ENCODE data around the gene SLC25A29.
"Not testable (repeated sequence)": the region's sequence is repeated elsewhere in the genome, so short reads cannot be mapped to it uniquely, and the experiment has no call there.

Gene SLC25A29

GRCh38 chr14:100306101-100306997, at the start of gene SLC25A29:
Gene SLC25A29, minus strand, starts transcription at chr14:100306444. Its CDS starts 212 bp downstream, at chr14:100306232.
- peak within 1 kb of the TSS; percentile 73 to 79 for H3K4me3 ChIP-seq (ENCODE audit: low read depth in 1 of 2, low read length in 2 of 2)
- H3K36me3 ChIP-seq (ENCODE audit: control insufficient read depth in 1 of 2, insufficient read depth in 2 of 2, low read length in 2 of 2): no peaks in the 10 kb centered on the region
- peak within 1 kb of the TSS; percentile 73 to 79 for H3K9ac ChIP-seq (ENCODE audit: low read depth in 1 of 2, low read length in 2 of 2)
- peaks cover 11 to 22% of the 10 kb centered on the region in 2 donors for H3K4me1 ChIP-seq (ENCODE audit: control insufficient read depth in 1 of 2, insufficient read depth in 2 of 2, low read length in 2 of 2)
- no peaks in the 10 kb centered on the region for H3K27me3 ChIP-seq (ENCODE audit: control insufficient read depth in 1 of 2, insufficient read depth in 2 of 2, low read length in 2 of 2)
- H3K9me3 ChIP-seq (ENCODE audit: control insufficient read depth in 1 of 2, low read length in 2 of 2): no peaks in the 10 kb centered on the region
- H3K27ac ChIP-seq (ENCODE audit: low read depth, low read length): peak within 1 kb of the TSS; percentile 73

GRCh38 chr14:100350986-100351385, 44.7 kb upstream of the SLC25A29 start:
- Histone ChIP-seq H3K27ac (ENCODE audit: low read depth, low read length) (no peak overlapping the region), H3K4me3 (ENCODE audit: low read depth in 1 of 2, low read length in 2 of 2) (no peak overlapping the region), H3K36me3 (ENCODE audit: control insufficient read depth in 1 of 2, insufficient read depth in 2 of 2, low read length in 2 of 2) (peaks cover 42 to 77% of the 10 kb centered on the region in 2 donors), H3K9me3 (ENCODE audit: control insufficient read depth in 1 of 2, low read length in 2 of 2) (no peaks in the 10 kb centered on the region), H3K27me3 (ENCODE audit: control insufficient read depth in 1 of 2, insufficient read depth in 2 of 2, low read length in 2 of 2) (no peaks in the 10 kb centered on the region), H3K4me1 (ENCODE audit: control insufficient read depth in 1 of 2, insufficient read depth in 2 of 2, low read length in 2 of 2) (peaks cover 20 to 21% of the 10 kb centered on the region in 2 donors), H3K9ac (ENCODE audit: low read depth in 1 of 2, low read length in 2 of 2) (no peak overlapping the region)

GRCh38 chr14:100350276-100350926, 44.2 kb upstream of the SLC25A29 start:
- Histone ChIP-seq H3K36me3 (ENCODE audit: control insufficient read depth in 1 of 2, insufficient read depth in 2 of 2, low read length in 2 of 2) (peaks cover 37 to 76% of the 10 kb centered on the region in 2 donors), H3K27me3 (ENCODE audit: control insufficient read depth in 1 of 2, insufficient read depth in 2 of 2, low read length in 2 of 2) (no peaks in the 10 kb centered on the region), H3K4me1 (ENCODE audit: control insufficient read depth in 1 of 2, insufficient read depth in 2 of 2, low read length in 2 of 2) (peaks cover 20 to 21% of the 10 kb centered on the region in 2 donors), H3K4me3 (ENCODE audit: low read depth in 1 of 2, low read length in 2 of 2) (no peak overlapping the region), H3K9ac (ENCODE audit: low read depth in 1 of 2, low read length in 2 of 2) (no peak overlapping the region), H3K9me3 (ENCODE audit: control insufficient read depth in 1 of 2, low read length in 2 of 2) (no peaks in the 10 kb centered on the region), H3K27ac (ENCODE audit: low read depth, low read length) (no peak overlapping the region)

GRCh38 chr14:100348784-100349685, 42.8 kb upstream of the SLC25A29 start:
- Histone ChIP-seq H3K27me3 (ENCODE audit: control insufficient read depth in 1 of 2, insufficient read depth in 2 of 2, low read length in 2 of 2) (no peaks in the 10 kb centered on the region), H3K27ac (ENCODE audit: low read depth, low read length) (no peak overlapping the region), H3K36me3 (ENCODE audit: control insufficient read depth in 1 of 2, insufficient read depth in 2 of 2, low read length in 2 of 2) (peaks cover 37 to 66% of the 10 kb centered on the region in 2 donors), H3K9ac (ENCODE audit: low read depth in 1 of 2, low read length in 2 of 2) (peak overlapping the region; percentile 5 to 51), H3K4me1 (ENCODE audit: control insufficient read depth in 1 of 2, insufficient read depth in 2 of 2, low read length in 2 of 2) (peaks cover 20 to 21% of the 10 kb centered on the region in 2 donors), H3K4me3 (ENCODE audit: low read depth in 1 of 2, low read length in 2 of 2) (peak overlapping the region; percentile 19 to 23), H3K9me3 (ENCODE audit: control insufficient read depth in 1 of 2, low read length in 2 of 2) (no peaks in the 10 kb centered on the region)

GRCh38 chr14:100348253-100348729, 42.0 kb upstream of the SLC25A29 start:
- Histone ChIP-seq H3K4me1 (ENCODE audit: control insufficient read depth in 1 of 2, insufficient read depth in 2 of 2, low read length in 2 of 2) (peaks cover 20 to 21% of the 10 kb centered on the region in 2 donors), H3K9ac (ENCODE audit: low read depth in 1 of 2, low read length in 2 of 2) (peak overlapping the region in 1 of 2 donors; percentile 51), H3K4me3 (ENCODE audit: low read depth in 1 of 2, low read length in 2 of 2) (peak overlapping the region; percentile 19 to 23), H3K27ac (ENCODE audit: low read depth, low read length) (no peak overlapping the region), H3K27me3 (ENCODE audit: control insufficient read depth in 1 of 2, insufficient read depth in 2 of 2, low read length in 2 of 2) (no peaks in the 10 kb centered on the region), H3K36me3 (ENCODE audit: control insufficient read depth in 1 of 2, insufficient read depth in 2 of 2, low read length in 2 of 2) (peaks cover 30 to 58% of the 10 kb centered on the region in 2 donors), H3K9me3 (ENCODE audit: control insufficient read depth in 1 of 2, low read length in 2 of 2) (no peaks in the 10 kb centered on the region)

GRCh38 chr14:100346306-100347091, 40.3 kb upstream of the SLC25A29 start:
- Histone ChIP-seq H3K27me3 (ENCODE audit: control insufficient read depth in 1 of 2, insufficient read depth in 2 of 2, low read length in 2 of 2) (no peaks in the 10 kb centered on the region), H3K27ac (ENCODE audit: low read depth, low read length) (no peak overlapping the region), H3K9ac (ENCODE audit: low read depth in 1 of 2, low read length in 2 of 2) (no peak overlapping the region), H3K4me1 (ENCODE audit: control insufficient read depth in 1 of 2, insufficient read depth in 2 of 2, low read length in 2 of 2) (peaks cover 30 to 32% of the 10 kb centered on the region in 2 donors), H3K9me3 (ENCODE audit: control insufficient read depth in 1 of 2, low read length in 2 of 2) (no peaks in the 10 kb centered on the region), H3K36me3 (ENCODE audit: control insufficient read depth in 1 of 2, insufficient read depth in 2 of 2, low read length in 2 of 2) (peaks cover 21 to 52% of the 10 kb centered on the region in 2 donors), H3K4me3 (ENCODE audit: low read depth in 1 of 2, low read length in 2 of 2) (no peak overlapping the region)

- Histone ChIP-seq H3K9me3 (ENCODE audit: control insufficient read depth in 1 of 2, low read length in 2 of 2) (no peaks in the 10 kb centered on the region), H3K4me3 (ENCODE audit: low read depth in 1 of 2, low read length in 2 of 2) (no peak overlapping the region), H3K9ac (ENCODE audit: low read depth in 1 of 2, low read length in 2 of 2) (no peak overlapping the region), H3K4me1 (ENCODE audit: control insufficient read depth in 1 of 2, insufficient read depth in 2 of 2, low read length in 2 of 2) (peaks cover 33 to 38% of the 10 kb centered on the region in 2 donors), H3K27me3 (ENCODE audit: control insufficient read depth in 1 of 2, insufficient read depth in 2 of 2, low read length in 2 of 2) (no peaks in the 10 kb centered on the region), H3K36me3 (ENCODE audit: control insufficient read depth in 1 of 2, insufficient read depth in 2 of 2, low read length in 2 of 2) (peaks cover 17 to 47% of the 10 kb centered on the region in 2 donors), H3K27ac (ENCODE audit: low read depth, low read length) (no peak overlapping the region)
Measured at GRCh38 chr14:100345711-100346110, 39.5 kb upstream of the SLC25A29 start.

GRCh38 chr14:100344657-100345056, 38.4 kb upstream of the SLC25A29 start:
- not testable (repeated sequence) for H3K4me3 ChIP-seq (ENCODE audit: low read depth in 1 of 2, low read length in 2 of 2); H3K27ac ChIP-seq (ENCODE audit: low read depth, low read length); H3K9me3 ChIP-seq (ENCODE audit: control insufficient read depth in 1 of 2, low read length in 2 of 2); H3K27me3 ChIP-seq (ENCODE audit: control insufficient read depth in 1 of 2, insufficient read depth in 2 of 2, low read length in 2 of 2); H3K9ac ChIP-seq (ENCODE audit: low read depth in 1 of 2, low read length in 2 of 2)
- Histone ChIP-seq H3K4me1 (ENCODE audit: control insufficient read depth in 1 of 2, insufficient read depth in 2 of 2, low read length in 2 of 2) (peaks cover 33 to 37% of the 10 kb centered on the region in 2 donors), H3K36me3 (ENCODE audit: control insufficient read depth in 1 of 2, insufficient read depth in 2 of 2, low read length in 2 of 2) (peaks cover 22 to 49% of the 10 kb centered on the region in 2 donors)

GRCh38 chr14:100342826-100343225, 36.6 kb upstream of the SLC25A29 start:
- Histone ChIP-seq H3K36me3 (ENCODE audit: control insufficient read depth in 1 of 2, insufficient read depth in 2 of 2, low read length in 2 of 2) (peaks cover 19 to 41% of the 10 kb centered on the region in 2 donors), H3K4me1 (ENCODE audit: control insufficient read depth in 1 of 2, insufficient read depth in 2 of 2, low read length in 2 of 2) (peaks cover 15 to 19% of the 10 kb centered on the region in 2 donors)
- not testable (repeated sequence) for H3K9me3 ChIP-seq (ENCODE audit: control insufficient read depth in 1 of 2, low read length in 2 of 2); H3K9ac ChIP-seq (ENCODE audit: low read depth in 1 of 2, low read length in 2 of 2); H3K27ac ChIP-seq (ENCODE audit: low read depth, low read length); H3K4me3 ChIP-seq (ENCODE audit: low read depth in 1 of 2, low read length in 2 of 2); H3K27me3 ChIP-seq (ENCODE audit: control insufficient read depth in 1 of 2, insufficient read depth in 2 of 2, low read length in 2 of 2)
